Natural killer cell (primary cell): ENCODE data around the gene GABBR2. TPM values are rescaled to one million over a fixed set of nuclear protein-coding genes. Genes with fewer than 3 reads are reported as not detected.

Experiments used
- ATAC-seq, 3 donors: fragments of 150-1000 bp in 2 of 3; fragments of 200-7000 bp in 1 of 3; cut with Tn5 transposase; 1 replicate in 1 of 3; 2 replicates in 2 of 3; pipeline ENCODE4 v1.10.0; 2021; ENCODE audit warnings: mild to moderate bottlenecking in 2 of 3, moderate library complexity in 2 of 3
- DNase-seq, 2 donors: peaks; one replicate each; pipeline versions ENCODE4 v3.0.0 to v3.0.0-alpha.2; 2013 to 2021; ENCODE audit warnings: mixed read lengths in 1 of 2
- H3K27ac ChIP-seq: one replicate; pipeline ENCODE4 v1.5.1; 2013; ENCODE audit warnings: mild to moderate bottlenecking, low read length
- H3K27me3 ChIP-seq: one replicate; pipeline ENCODE4 v1.6.1; 2013; ENCODE audit warnings: low read length; ENCODE audit not compliant: control insufficient read depth, insufficient read depth
- H3K36me3 ChIP-seq: one replicate; pipeline ENCODE4 v1.6.1; 2013; ENCODE audit warnings: low read length; ENCODE audit not compliant: control insufficient read depth, insufficient read depth
- H3K4me1 ChIP-seq: one replicate; pipeline ENCODE4 v1.6.1; 2013; ENCODE audit warnings: low read length; ENCODE audit not compliant: control insufficient read depth, insufficient read depth
- H3K4me3 ChIP-seq: one replicate; pipeline ENCODE4 v1.5.1; 2013; ENCODE audit warnings: low read length
- H3K9me3 ChIP-seq: one replicate; pipeline ENCODE4 v1.6.1; 2013; ENCODE audit warnings: low read length; ENCODE audit not compliant: control insufficient read depth, insufficient read depth
- H3K27ac Mint-ChIP-seq, 2 donors: one replicate each; pipeline ENCODE4 v1.8.0; 2022; ENCODE audit warnings: mild to moderate bottlenecking in 2 of 2, mixed read lengths in 2 of 2, moderate library complexity in 1 of 2
- H3K27me3 Mint-ChIP-seq, 2 donors: one replicate each; pipeline ENCODE4 v1.8.0; 2022; ENCODE audit warnings: low read depth in 2 of 2, mixed read lengths in 2 of 2
- H3K36me3 Mint-ChIP-seq: one replicate; pipeline ENCODE4 v1.8.0; 2022; ENCODE audit warnings: mixed read lengths
- H3K4me1 Mint-ChIP-seq, 2 donors: one replicate each; pipeline ENCODE4 v1.8.0; 2022; ENCODE audit warnings: mixed read lengths in 2 of 2
- H3K4me3 Mint-ChIP-seq: one replicate; pipeline ENCODE4 v1.8.0; 2022; ENCODE audit warnings: mild to moderate bottlenecking, moderate library complexity, mixed read lengths
- H3K9me3 Mint-ChIP-seq, 2 donors: one replicate each; pipeline ENCODE4 v1.8.0; 2022; ENCODE audit warnings: mixed read lengths in 2 of 2
- whole genome bisulfite sequencing: methylation state at CpG from one replicate; pipeline ENCODE4 v1.1.7; 2013; ENCODE audit warnings: missing lambda C conversion rate; ENCODE audit not compliant: insufficient coverage; 5-methylcytosine and 5-hydroxymethylcytosine counted together
- intact Hi-C: fragments of 100-400 bp; cut with micrococcal nuclease; formaldehyde crosslinking; loops from one replicate; pipeline ENCODE4 v1.14.2; 2022
- total RNA-seq, 4 donors: library from RNA; stranded (reverse); fragments of 120-200 nt in 1 of 4; gene quantifications; one replicate each; pipeline versions ENCODE4 v1.2.3 to v1.2.4, GENCODE V29; 2013 to 2022
- TF ChIP-seq, protein P1 (sequence below): fragments of 200-600 bp; IDR thresholded peaks from one replicate; pipeline ENCODE4 v1.8.0; 2022; ENCODE audit warnings: antibody characterized with exemption

Gene GABBR2
- total RNA-seq, 3 donors from 2014 or later (not counting 1 experiment from before 2014, with no cell fraction given): not detected

- Mint-ChIP-seq H3K9me3 (no peaks in the 10 kb centered on the region), H3K36me3 (no peaks in the 10 kb centered on the region), H3K4me1 (no peaks in the 10 kb centered on the region), H3K4me3 (no peak overlapping the region), H3K27ac (no peak overlapping the region), H3K27me3 (peaks cover 13 to 48% of the 10 kb centered on the region in 2 donors)
- Histone ChIP-seq H3K36me3 (no peaks in the 10 kb centered on the region), H3K4me3 (no peak overlapping the region), H3K27ac (no peak overlapping the region), H3K4me1 (no peaks in the 10 kb centered on the region), H3K9me3 (no peaks in the 10 kb centered on the region), H3K27me3 (no peaks in the 10 kb centered on the region)
- no peak for DNase-seq
- intact Hi-C loops: no loop called here
- no peak for ATAC-seq
- 89% methylated on average over 14 of the region's 14 CpGs for WGBS
- TF ChIP-seq, protein P1, sequence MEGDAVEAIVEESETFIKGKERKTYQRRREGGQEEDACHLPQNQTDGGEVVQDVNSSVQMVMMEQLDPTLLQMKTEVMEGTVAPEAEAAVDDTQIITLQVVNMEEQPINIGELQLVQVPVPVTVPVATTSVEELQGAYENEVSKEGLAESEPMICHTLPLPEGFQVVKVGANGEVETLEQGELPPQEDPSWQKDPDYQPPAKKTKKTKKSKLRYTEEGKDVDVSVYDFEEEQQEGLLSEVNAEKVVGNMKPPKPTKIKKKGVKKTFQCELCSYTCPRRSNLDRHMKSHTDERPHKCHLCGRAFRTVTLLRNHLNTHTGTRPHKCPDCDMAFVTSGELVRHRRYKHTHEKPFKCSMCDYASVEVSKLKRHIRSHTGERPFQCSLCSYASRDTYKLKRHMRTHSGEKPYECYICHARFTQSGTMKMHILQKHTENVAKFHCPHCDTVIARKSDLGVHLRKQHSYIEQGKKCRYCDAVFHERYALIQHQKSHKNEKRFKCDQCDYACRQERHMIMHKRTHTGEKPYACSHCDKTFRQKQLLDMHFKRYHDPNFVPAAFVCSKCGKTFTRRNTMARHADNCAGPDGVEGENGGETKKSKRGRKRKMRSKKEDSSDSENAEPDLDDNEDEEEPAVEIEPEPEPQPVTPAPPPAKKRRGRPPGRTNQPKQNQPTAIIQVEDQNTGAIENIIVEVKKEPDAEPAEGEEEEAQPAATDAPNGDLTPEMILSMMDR: no peak
These were observed 306.5 kb downstream of the GABBR2 start for GRCh38 chr9:98402019-98402840.

DNA sequence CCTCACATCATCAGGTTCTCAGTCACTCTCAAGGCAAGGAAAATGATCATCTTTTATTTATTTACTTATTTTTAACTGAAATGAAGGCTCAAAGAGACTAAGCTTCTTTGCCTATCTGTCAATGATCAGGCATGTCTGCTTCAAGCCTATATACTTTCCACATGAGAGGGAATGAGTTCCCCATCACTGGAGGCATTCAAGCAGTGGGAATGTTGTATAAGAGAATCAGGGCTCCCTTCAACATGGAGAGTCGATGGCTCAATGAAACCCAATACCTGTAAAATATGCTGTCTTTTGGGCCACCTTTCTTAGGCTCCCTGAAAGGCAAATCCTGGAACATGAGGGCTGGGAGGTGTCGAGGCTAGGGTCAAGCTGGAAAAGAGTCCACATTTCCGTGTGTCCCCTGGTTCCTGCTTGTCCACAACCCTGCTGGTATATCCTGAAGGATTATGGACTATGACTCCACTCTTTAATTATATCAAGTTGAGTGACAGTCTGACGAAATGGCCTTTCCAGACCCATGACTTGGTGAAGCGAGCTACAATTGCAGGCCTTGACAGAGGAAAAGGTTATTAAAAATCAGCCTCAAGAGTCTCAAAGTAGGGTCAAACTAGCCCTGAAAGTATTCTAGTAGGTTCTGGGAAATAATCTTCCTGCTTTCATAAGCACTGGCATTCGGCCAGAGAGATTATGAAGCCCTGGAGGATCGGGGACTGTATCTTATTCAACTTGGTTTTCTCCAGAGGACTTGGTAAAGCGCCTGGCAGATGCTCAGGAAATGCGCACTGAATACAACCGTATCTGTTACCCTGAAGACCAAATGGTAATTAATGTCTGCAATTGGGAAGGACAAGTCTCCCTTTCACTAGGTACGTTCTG lies 307.4 kb downstream of the GABBR2 start:
- 83% methylated on average over 11 of the region's 11 CpGs for WGBS
- DNase-seq (no peak), ATAC-seq (no peak)
- Histone ChIP-seq H3K27ac (no peak overlapping the region), H3K36me3 (no peaks in the 10 kb centered on the region), H3K4me3 (no peak overlapping the region), H3K27me3 (no peaks in the 10 kb centered on the region), H3K4me1 (no peaks in the 10 kb centered on the region), H3K9me3 (no peaks in the 10 kb centered on the region)
- Mint-ChIP-seq H3K36me3 (no peaks in the 10 kb centered on the region), H3K4me3 (no peak overlapping the region), H3K4me1 (no peaks in the 10 kb centered on the region), H3K9me3 (no peaks in the 10 kb centered on the region), H3K27me3 (peaks cover 13 to 39% of the 10 kb centered on the region in 2 donors), H3K27ac (no peak overlapping the region)
- intact Hi-C loops: no loop called here
- TF ChIP-seq, protein P1: no peak

DNA sequence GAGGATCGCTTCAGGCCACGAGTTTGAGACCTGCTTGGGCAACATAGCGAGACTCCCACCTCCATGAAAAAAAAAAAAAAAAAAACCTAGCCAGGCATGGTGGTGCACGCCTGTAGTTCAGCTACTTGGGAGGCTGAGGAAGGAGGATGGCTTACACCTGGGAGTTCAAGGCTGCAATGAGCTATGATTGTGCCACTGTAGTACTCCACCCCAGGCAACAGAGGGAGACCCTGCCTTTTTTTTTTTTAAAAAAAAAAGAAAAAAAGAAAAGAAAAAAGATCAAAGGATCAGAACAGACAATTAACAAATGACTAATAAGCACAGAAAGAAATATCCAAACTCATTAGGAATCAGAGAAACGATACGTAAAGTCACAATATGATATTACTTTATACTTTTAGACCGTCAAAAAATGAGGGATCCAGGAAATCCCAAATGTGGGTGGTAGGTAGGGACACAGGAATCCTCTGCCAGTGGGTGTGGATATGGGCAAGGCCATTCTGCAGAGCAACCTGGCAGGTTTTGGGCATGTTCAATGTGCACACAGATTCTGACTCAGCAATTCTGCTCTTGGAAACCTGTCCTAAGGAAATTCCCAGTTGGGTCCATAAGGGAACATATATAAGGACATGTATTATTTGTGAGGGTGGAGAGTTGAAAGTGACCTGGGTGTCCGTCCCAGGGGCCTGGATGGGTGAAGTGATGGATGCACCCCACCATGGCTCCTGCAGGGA lies 308.6 kb downstream of the GABBR2 start:
- Histone ChIP-seq H3K9me3 (no peaks in the 10 kb centered on the region), H3K4me3 (no peak overlapping the region), H3K36me3 (no peaks in the 10 kb centered on the region), H3K4me1 (no peaks in the 10 kb centered on the region), H3K27me3 (no peaks in the 10 kb centered on the region), H3K27ac (no peak overlapping the region)
- TF ChIP-seq, protein P1: no peak
- Mint-ChIP-seq H3K4me3 (no peak overlapping the region), H3K27ac (no peak overlapping the region), H3K4me1 (no peaks in the 10 kb centered on the region), H3K36me3 (no peaks in the 10 kb centered on the region), H3K9me3 (no peaks in the 10 kb centered on the region), H3K27me3 (peaks cover 15 to 28% of the 10 kb centered on the region in 2 donors)
- intact Hi-C loops: no loop called here
- 84% methylated on average over 5 of the region's 8 CpGs for WGBS
- ATAC-seq (no peak), DNase-seq (no peak)
